HepG2 (cell line): Measurements from ENCODE around the gene CFAP61. TPM values are rescaled to one million over a fixed set of nuclear protein-coding genes. Genes with fewer than 3 reads are reported as not detected.

Experiments used
- ATAD3A ChIP-seq: sonication (generic); formaldehyde crosslinking; IDR thresholded peaks from 2 replicates; pipeline ENCODE4 v1.4.0; 2020; ENCODE audit warnings: missing genetic modification reagents
- FOXA1 ChIP-seq, 2 experiments: fragments of 450-650 bp in 1 of 2; sonication (generic) in 1 of 2; formaldehyde crosslinking in 1 of 2; IDR thresholded peaks; 2 replicates each; pipeline versions ENCODE4 v1.4.0 to v1.6.1; 2016 to 2020; ENCODE audit warnings: missing genetic modification reagents in 1 of 2
- MAZ ChIP-seq, 2 experiments: sonication (generic) in 1 of 2; formaldehyde crosslinking in 1 of 2; IDR thresholded peaks; 2 replicates each; pipeline versions ENCODE4 v1.5.0 to v1.6.1; 2012 to 2020; ENCODE audit warnings: low read depth in 2 of 2, mild to moderate bottlenecking in 2 of 2, borderline replicate concordance in 1 of 2, improper control_type of control experiment in 1 of 2, low read length in 1 of 2, missing genetic modification reagents in 1 of 2, moderate library complexity in 1 of 2
- MTA3 ChIP-seq: sonication (generic); formaldehyde crosslinking; IDR thresholded peaks from 2 replicates; pipeline ENCODE4 v1.4.0; 2020; ENCODE audit warnings: missing genetic modification reagents
- NR3C1 ChIP-seq: sonication (generic); formaldehyde crosslinking; IDR thresholded peaks from 2 replicates; pipeline ENCODE4 v1.4.0; 2020; ENCODE audit warnings: missing genetic modification reagents
- SALL2 ChIP-seq: sonication (generic); formaldehyde crosslinking; IDR thresholded peaks from 2 replicates; pipeline ENCODE4 v1.8.1; 2023; ENCODE audit warnings: mild to moderate bottlenecking, missing genetic modification reagents, inconsistent platforms
- SATB2 ChIP-seq: sonication (generic); formaldehyde crosslinking; IDR thresholded peaks from 2 replicates; pipeline ENCODE4 v1.5.0; 2020; ENCODE audit warnings: missing genetic modification reagents
- SOX5 ChIP-seq: IDR thresholded peaks from 2 replicates; pipeline ENCODE4 v1.6.1; 2016; ENCODE audit warnings: borderline replicate concordance
- TAF15 ChIP-seq: fragments of 200-400 bp; formaldehyde crosslinking; IDR thresholded peaks from one replicate; pipeline ENCODE4 v1.6.1; 2018; ENCODE audit warnings: mild to moderate bottlenecking, low read depth, low read length; ENCODE audit not compliant: poor library complexity, severe bottlenecking
- ZFP36L1 ChIP-seq: sonication (generic); formaldehyde crosslinking; IDR thresholded peaks from 2 replicates; pipeline ENCODE4 v1.8.0; 2022; ENCODE audit warnings: mild to moderate bottlenecking, missing genetic modification reagents, moderate library complexity
- ZNF564 ChIP-seq: sonication (generic); formaldehyde crosslinking; IDR thresholded peaks from 2 replicates; pipeline ENCODE4 v1.8.1; 2023; ENCODE audit warnings: mild to moderate bottlenecking, missing genetic modification reagents
- polyA plus RNA-seq, 8 experiments: library from polyadenylated mRNA; depleted of rRNA in 3 of 8; stranded (reverse) in 7 of 8; unstranded in 1 of 8; fragments of >200 nt; fragmentation: Illumina TruSeq in 4 of 8; extraction: Trizol in 4 of 8; gene quantifications; 2 replicates each; pipeline versions ENCODE4 v1.2.1 to v1.2.3, GENCODE V29; 2011 to 2016; ENCODE audit warnings: low read depth in 4 of 8, missing spikeins in 1 of 8, mixed read lengths in 1 of 8; ENCODE audit not compliant: insufficient read depth in 1 of 8
- total RNA-seq, 5 experiments: library from RNA; depleted of rRNA; stranded (reverse); fragments of >200 nt; fragmentation: Illumina TruSeq; extraction: Trizol; gene quantifications; 2 replicates each; pipeline ENCODE4 v1.2.3, GENCODE V29; 2016; ENCODE audit warnings: low read depth in 1 of 5
- TF ChIP-seq, protein P1 (sequence below), 2 experiments: sonication (generic) in 1 of 2; formaldehyde crosslinking in 1 of 2; IDR thresholded peaks; 2 replicates each; pipeline versions ENCODE4 v1.5.1 to v1.6.1; 2011 to 2020; ENCODE audit warnings: borderline replicate concordance in 1 of 2, low read depth in 1 of 2, low read length in 1 of 2, mild to moderate bottlenecking in 1 of 2, missing genetic modification reagents in 1 of 2, moderate library complexity in 1 of 2
- TF ChIP-seq, protein P2 (sequence below): sonication (generic); formaldehyde crosslinking; IDR thresholded peaks from 2 replicates; pipeline ENCODE4 v1.9.0; 2021; ENCODE audit warnings: missing genetic modification reagents, borderline replicate concordance
- TF ChIP-seq, protein P3 (sequence below): sonication (generic); formaldehyde crosslinking; IDR thresholded peaks from 2 replicates; pipeline ENCODE4 v1.4.0; 2020; ENCODE audit warnings: mild to moderate bottlenecking, missing genetic modification reagents, borderline replicate concordance
- TF ChIP-seq, protein P4 (sequence below): sonication (generic); formaldehyde crosslinking; IDR thresholded peaks from 2 replicates; pipeline ENCODE4 v1.4.0; 2020; ENCODE audit warnings: missing genetic modification reagents, borderline replicate concordance

CFAP61 gene
- total and polyA plus RNA-seq, 2 of the 13 experiments (the other 11 are each of a cell fraction or from before 2014, with no cell fraction given) = 0.27 TPM; not detected in 1

DNA sequence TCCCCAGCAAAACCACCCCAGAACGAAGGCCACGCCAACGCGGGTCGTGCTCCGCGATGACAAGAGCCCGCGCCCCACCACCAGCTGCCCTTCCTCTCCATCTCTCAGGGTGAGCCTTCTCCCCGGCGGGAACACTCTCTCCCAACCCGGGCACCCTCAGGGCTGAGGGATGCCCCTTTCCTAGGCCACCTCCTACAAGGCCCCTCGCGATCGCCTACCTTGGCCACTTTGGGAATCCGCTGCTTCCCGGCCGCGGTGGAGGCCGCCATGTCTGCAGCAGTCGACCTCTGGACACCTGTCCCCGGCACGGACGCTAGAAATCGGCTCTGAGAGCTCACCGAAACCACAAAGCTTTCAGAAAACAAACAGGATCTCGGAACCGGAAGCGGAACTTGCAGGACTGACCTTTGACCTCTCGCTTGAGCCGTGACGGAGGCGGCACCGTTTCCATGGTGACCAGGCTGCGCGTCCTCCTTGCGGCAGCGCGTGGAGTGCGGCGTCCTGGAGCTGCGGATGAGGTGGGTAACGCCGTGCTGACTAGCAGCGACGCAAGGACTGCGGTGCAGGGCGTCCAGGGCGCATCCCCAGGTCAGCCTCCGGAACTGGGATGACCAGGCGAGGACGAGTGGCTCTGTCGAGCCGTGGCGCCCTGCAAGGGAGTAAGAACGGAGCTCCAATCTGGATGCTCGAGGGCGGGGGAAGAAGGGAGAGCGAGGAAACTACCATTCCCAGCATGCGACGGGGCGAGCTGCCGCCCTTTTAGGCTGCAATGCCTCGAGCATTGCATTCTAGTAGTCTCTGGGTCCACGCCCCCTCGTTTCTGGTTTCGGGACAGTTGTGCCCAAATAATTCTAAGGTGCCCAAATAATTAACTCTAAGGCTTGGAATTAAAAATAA lies at the start of gene CFAP61, which contains the start of gene CRNKL1 (continued):
- TF ChIP-seq MAZ (IDR thresholded peaks at IDR 0.05; ENCODE audit: borderline replicate concordance, low read depth, low read length) (peak; percentile 61; the same call in 1 of the 2 replicates), MAZ (CRISPR knock-in tag; IDR thresholded peaks at IDR 0.05; ENCODE audit: low read depth) (peak; percentile 93), TAF15 (peak; percentile 67), MTA3 (CRISPR knock-in tag) (no peak), SOX5 (CRISPR knock-in tag) (peak; percentile 59; the same call in 1 of the 2 replicates), SATB2 (CRISPR knock-in tag) (peak; percentile 72; the same call in 1 of the 2 replicates), FOXA1 (IDR thresholded peaks at IDR 0.05) (no peak), FOXA1 (CRISPR knock-in tag; IDR thresholded peaks at IDR 0.05) (peak; percentile 85), NR3C1 (CRISPR knock-in tag) (0 out of 2 replicates have a peak, but pooled peaks have one; percentile 78), SALL2 (CRISPR knock-in tag) (peak; percentile 99), ZFP36L1 (CRISPR knock-in tag) (no peak), ATAD3A (no peak; the same call in 1 of the 2 replicates), ZNF564 (CRISPR knock-in tag) (peak; percentile 92; the same call in 1 of the 2 replicates)
- TF ChIP-seq, protein P1, sequence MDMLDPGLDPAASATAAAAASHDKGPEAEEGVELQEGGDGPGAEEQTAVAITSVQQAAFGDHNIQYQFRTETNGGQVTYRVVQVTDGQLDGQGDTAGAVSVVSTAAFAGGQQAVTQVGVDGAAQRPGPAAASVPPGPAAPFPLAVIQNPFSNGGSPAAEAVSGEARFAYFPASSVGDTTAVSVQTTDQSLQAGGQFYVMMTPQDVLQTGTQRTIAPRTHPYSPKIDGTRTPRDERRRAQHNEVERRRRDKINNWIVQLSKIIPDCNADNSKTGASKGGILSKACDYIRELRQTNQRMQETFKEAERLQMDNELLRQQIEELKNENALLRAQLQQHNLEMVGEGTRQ (IDR thresholded peaks at IDR 0.05; ENCODE audit: low read depth, low read length) = no peak
- TF ChIP-seq, protein P1 (CRISPR knock-in tag; IDR thresholded peaks at IDR 0.05; ENCODE audit: borderline replicate concordance) = peak; percentile 41; the same call in 1 of the 2 replicates
- TF ChIP-seq, protein P2, sequence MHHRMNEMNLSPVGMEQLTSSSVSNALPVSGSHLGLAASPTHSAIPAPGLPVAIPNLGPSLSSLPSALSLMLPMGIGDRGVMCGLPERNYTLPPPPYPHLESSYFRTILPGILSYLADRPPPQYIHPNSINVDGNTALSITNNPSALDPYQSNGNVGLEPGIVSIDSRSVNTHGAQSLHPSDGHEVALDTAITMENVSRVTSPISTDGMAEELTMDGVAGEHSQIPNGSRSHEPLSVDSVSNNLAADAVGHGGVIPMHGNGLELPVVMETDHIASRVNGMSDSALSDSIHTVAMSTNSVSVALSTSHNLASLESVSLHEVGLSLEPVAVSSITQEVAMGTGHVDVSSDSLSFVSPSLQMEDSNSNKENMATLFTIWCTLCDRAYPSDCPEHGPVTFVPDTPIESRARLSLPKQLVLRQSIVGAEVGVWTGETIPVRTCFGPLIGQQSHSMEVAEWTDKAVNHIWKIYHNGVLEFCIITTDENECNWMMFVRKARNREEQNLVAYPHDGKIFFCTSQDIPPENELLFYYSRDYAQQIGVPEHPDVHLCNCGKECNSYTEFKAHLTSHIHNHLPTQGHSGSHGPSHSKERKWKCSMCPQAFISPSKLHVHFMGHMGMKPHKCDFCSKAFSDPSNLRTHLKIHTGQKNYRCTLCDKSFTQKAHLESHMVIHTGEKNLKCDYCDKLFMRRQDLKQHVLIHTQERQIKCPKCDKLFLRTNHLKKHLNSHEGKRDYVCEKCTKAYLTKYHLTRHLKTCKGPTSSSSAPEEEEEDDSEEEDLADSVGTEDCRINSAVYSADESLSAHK = peak; percentile 85
- TF ChIP-seq, protein P3, sequence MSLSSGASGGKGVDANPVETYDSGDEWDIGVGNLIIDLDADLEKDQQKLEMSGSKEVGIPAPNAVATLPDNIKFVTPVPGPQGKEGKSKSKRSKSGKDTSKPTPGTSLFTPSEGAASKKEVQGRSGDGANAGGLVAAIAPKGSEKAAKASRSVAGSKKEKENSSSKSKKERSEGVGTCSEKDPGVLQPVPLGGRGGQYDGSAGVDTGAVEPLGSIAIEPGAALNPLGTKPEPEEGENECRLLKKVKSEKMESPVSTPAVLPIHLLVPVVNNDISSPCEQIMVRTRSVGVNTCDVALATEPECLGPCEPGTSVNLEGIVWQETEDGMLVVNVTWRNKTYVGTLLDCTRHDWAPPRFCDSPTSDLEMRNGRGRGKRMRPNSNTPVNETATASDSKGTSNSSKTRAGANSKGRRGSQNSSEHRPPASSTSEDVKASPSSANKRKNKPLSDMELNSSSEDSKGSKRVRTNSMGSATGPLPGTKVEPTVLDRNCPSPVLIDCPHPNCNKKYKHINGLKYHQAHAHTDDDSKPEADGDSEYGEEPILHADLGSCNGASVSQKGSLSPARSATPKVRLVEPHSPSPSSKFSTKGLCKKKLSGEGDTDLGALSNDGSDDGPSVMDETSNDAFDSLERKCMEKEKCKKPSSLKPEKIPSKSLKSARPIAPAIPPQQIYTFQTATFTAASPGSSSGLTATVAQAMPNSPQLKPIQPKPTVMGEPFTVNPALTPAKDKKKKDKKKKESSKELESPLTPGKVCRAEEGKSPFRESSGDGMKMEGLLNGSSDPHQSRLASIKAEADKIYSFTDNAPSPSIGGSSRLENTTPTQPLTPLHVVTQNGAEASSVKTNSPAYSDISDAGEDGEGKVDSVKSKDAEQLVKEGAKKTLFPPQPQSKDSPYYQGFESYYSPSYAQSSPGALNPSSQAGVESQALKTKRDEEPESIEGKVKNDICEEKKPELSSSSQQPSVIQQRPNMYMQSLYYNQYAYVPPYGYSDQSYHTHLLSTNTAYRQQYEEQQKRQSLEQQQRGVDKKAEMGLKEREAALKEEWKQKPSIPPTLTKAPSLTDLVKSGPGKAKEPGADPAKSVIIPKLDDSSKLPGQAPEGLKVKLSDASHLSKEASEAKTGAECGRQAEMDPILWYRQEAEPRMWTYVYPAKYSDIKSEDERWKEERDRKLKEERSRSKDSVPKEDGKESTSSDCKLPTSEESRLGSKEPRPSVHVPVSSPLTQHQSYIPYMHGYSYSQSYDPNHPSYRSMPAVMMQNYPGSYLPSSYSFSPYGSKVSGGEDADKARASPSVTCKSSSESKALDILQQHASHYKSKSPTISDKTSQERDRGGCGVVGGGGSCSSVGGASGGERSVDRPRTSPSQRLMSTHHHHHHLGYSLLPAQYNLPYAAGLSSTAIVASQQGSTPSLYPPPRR (CRISPR knock-in tag) = peak; percentile 37; the same call in 1 of the 2 replicates
- TF ChIP-seq, protein P4, sequence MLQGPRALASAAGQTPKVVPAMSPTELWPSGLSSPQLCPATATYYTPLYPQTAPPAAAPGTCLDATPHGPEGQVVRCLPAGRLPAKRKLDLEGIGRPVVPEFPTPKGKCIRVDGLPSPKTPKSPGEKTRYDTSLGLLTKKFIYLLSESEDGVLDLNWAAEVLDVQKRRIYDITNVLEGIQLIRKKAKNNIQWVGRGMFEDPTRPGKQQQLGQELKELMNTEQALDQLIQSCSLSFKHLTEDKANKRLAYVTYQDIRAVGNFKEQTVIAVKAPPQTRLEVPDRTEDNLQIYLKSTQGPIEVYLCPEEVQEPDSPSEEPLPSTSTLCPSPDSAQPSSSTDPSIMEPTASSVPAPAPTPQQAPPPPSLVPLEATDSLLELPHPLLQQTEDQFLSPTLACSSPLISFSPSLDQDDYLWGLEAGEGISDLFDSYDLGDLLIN (CRISPR knock-in tag) = peak; percentile 82
